HG02943 (cell line): Measurements from ENCODE around the gene L1CAM.

Experiments used
- ATAC-seq: cut with Tn5 transposase; IDR thresholded peaks from one replicate; pipeline ENCODE4 v1.9.1; 2021; ENCODE audit warnings: mild to moderate bottlenecking, low read depth, moderate library complexity; ENCODE audit not compliant: unreplicated experiment

Gene L1CAM

GRCh38 chrX:153814591-153815315, 71.2 kb downstream of the L1CAM start:
- ATAC-seq: no peak

- ATAC-seq: no peak
Observed at GRCh38 chrX:153813161-153813560, 72.8 kb downstream of the L1CAM start.

GRCh38 chrX:153812220-153812619, 73.8 kb downstream of the L1CAM start:
- no peak for ATAC-seq
